Hypothalamus (tissue), 51 donors: Measurements from ENCODE around the gene FIBP.
"Not testable (repeated sequence)": the region's sequence is repeated elsewhere in the genome, so short reads cannot be mapped to it uniquely, and the experiment has no call there.

Experiments used
- DNase-seq, 51 donors: peaks; one replicate each; lab custom pipeline; 2025; lab: John Stamatoyannopoulos, UW

Gene FIBP

GRCh38 chr11:65850217-65851082 is 37.8 kb downstream of the FIBP start:
- DNase-seq: no peak

- DNase-seq: no peak
Measured at GRCh38 chr11:65849771-65850216, 38.5 kb downstream of the FIBP start.

DNA sequence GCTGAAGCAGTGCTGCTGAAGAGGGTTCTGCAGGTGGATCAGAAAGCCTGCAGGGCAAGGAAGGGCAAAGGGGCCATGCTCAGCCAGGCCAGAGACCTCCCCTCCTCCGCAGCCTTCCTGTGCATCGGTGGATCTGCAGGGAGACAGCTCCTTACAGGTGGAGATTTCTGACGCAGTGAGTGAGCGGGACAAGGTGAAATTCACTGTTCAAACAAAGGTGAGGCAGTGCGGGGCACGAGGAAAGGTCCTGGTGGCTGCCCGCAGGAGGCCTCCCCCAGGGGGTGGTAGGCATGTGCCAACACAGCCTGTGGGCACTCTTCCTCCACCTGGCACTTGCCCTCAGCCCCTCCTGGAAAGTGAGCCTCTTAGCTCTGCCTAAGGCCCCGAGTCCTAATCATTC is 38.9 kb downstream of the FIBP start:
- DNase-seq: no peak

DNA sequence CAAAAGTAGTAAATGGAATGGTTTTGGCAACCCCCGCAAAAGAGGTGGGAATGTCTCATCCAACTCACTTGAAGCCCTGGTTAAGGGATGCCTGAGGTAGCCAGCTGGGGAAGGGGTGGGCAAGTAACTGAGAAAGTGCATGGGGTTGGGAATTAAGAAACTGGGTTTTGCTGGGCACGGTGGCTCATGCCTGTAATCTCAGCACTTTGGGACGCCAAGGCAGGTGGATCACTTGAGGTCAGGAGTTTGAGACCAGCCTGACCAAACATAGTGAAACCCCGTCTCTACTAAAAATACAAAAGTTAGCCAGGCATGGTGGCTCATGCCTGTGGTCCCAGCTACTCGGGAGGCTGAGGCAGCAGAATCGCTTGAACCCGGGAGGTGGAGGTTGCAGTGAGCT is 39.6 kb downstream of the FIBP start:
- DNase-seq: not testable (repeated sequence)

DNA sequence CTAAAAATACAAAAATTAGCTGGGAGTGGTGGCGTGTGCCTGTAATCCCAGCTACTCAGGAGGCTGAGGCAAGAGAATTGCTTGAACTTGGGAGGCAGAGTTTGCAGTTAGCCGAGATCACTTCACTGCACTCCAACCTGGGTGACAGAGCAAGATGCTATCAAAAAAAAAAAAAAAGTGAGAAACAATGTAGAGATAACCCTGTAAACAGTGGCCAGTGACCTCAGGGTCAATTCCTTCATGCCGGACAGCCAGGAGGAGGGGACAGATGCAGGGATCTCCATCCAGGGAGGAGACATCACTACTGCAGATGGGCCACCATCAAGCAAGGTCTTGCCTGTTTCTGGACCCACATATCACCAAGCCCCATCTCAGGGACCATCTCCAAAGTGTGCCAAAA is 40.5 kb downstream of the FIBP start:
- DNase-seq: no peak

DNA sequence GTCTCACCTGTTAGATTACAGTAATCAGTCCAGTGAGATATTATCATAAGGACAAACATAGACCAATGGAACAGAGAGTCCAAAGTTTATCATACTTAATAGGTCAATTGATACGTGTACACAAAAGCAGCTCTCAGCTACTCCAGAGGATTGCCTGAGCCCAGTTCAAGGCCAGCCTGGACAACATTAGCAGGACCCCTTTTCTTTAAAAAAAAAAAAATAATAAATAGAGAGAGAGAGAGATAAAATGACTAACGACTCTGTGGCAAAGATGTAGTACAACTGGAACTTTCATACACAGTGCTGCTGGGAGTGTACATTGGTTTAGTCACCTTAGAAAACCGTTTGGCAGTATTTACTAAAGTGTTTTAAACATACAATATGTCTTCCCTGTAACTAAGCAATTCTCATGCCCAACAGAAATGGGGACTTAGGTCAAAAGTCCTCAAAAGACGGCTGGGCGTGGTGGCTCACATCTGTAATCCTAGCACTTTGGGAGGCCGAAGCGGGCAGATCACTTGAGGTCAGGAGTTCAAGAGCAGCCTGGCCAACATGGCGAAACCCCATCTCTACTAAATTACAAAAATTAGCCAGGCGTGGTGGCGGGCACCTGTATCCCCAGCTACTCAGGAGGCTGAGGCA is 43.9 kb downstream of the FIBP start:
- DNase-seq: no peak

DNA sequence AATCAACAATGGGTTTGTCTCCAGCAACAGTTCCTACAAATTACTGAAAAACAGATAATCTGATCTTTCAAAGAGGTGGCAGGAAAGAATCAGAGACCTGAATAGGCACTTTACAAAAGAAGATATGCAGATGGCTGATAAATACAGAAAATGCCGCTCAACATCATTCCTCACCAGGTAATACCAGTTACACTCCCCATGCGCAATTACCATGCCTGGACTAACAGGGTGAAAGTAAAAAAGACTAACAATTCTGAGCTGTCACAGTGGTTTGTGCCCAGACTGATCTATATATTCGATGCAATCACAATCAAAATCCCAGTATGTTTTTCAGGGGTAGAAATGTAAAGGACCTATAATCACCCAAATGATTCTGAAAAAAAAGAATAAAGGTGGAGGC is 44.5 kb downstream of the FIBP start:
- DNase-seq: no peak

- DNase-seq: no peak
Measured at GRCh38 chr11:65842144-65842543, 46.1 kb downstream of the FIBP start.

DNA sequence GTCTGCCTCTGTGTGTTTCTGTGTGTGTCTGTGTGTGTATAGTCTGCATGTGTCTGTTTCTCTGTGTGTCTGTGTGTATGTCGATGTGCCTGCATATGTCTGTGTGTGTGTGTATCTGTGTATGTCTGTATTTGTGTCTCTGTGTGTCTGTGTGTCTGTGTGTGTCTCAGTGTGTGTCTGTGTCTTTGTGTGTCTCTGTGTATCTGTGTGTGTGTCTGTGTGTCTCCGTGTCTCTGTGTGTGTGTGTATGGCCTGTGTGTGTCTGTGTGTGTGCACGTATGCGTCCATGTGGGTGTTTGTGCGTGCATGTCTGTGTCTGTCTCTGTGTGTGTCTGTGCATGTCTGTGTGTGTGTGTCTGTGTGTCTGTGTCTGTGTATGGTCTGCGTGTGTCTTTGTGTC is 54.1 kb downstream of the FIBP start:
- DNase-seq: no peak
